GM18511 (cell line): Measurements from ENCODE around the gene CHST15.
A peak's percentile ranks its signal among the peaks of the same experiment; 100 is the strongest.
"Not testable (repeated sequence)": the region's sequence is repeated elsewhere in the genome, so short reads cannot be mapped to it uniquely, and the experiment has no call there.

Source experiments
- ATAC-seq: cut with Tn5 transposase; IDR thresholded peaks from one replicate; pipeline ENCODE4 v1.9.1; 2021; ENCODE audit warnings: mild to moderate bottlenecking, moderate library complexity; ENCODE audit not compliant: unreplicated experiment

The CHST15 gene

GRCh38 chr10:124100124-124100523 is 6.7 kb upstream of the CHST15 start:
- no peak for ATAC-seq

- ATAC-seq, result no peak
These were observed 6.2 kb upstream of the CHST15 start for GRCh38 chr10:124099604-124100003.

DNA sequence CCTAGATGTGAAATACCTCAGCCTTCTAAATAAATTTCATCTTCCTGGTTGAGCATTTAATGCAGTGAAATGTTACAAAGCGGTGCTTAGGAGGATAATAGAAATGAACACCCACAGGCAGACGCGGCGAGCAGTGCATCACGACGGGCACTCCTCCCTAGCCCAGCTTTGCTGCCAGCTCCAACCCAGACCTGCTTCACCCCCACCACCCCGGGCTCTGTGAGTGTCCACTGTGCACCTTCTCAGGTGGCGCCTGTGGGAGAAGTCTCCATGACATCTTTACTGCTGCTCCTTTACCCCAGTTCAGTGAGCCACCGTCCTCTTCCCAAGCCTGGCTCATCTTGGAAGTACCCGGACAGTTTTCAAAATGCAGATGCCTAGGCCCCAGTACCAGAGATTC is 5.2 kb upstream of the CHST15 start:
- no peak for ATAC-seq

DNA sequence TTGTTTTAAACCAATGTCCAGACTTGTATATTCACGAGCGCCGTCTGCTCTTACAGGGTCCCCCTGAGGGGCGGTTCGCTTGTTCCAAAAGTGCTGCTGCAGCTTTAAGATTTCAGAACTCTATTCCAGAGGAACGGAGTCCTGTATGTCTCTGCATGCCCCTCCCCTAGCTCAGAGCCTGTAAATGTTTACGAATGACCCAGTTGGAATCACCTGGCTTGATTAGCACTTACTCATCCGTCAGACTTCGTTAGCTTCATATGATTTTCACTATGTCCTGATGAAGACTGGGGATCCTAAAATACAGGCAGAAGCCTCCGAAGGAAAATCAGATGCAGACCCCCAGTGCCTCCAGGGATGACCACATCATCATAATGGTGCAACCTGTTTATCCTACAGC is 4.5 kb upstream of the CHST15 start:
- no peak for ATAC-seq

DNA sequence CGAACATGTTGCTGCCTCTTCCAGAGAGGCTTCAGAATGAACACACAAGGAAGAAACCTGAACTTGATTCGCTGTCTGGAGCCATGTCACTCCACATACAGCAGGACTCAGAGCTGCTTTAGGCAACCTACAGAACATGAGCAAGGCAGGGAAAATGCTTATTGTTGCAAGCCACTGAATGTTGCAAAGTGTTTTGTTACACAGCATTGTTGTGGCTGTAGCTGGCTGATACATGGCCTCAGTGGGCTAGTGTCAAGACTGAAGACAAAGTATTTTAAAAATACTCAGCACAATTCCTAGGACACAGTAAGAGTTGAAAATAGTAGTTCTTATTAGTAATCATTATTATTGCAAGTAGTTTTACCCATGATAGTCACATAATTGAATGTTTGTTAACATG is 3.1 kb upstream of the CHST15 start:
- no peak for ATAC-seq

DNA sequence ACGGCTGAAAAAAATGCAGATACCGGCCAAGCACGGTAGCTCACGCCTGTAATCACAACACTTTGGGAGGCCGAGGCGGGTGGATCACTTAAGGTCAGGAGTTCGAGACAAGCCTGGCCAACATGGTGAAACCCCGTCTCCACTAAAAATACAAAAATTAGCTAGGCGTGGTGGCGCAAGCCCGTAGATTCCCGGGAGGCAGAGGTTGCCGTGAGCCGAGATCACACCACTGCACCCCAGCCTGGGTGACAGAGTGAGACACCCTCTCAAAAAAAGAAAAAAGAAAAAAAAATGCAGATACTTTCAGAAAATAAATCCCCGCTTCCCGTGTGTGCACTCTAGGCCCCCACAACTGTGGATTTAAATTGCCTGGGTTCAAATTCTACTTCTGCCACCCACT is 2.4 kb upstream of the CHST15 start:
- not testable (repeated sequence) for ATAC-seq

DNA sequence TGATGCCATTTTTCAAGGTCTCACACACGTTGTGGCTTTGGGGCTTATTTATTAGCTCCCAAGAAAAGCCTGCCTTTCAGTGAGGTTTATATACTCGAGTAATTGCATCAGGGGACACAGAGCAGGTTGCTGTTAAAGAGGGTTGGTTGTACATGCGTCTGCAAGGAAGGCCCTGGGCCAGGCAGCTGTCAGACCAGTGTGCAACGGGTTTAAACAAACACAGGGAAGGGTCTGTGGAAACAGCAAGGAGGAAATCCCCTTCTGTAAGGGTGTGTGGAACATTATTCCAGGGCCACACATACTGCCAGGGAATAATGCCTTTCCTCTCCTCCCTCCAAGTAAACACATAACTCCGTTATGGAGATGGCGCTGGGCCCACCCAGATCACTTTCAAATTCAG is 1.7 kb upstream of the CHST15 start:
- no peak for ATAC-seq

DNA sequence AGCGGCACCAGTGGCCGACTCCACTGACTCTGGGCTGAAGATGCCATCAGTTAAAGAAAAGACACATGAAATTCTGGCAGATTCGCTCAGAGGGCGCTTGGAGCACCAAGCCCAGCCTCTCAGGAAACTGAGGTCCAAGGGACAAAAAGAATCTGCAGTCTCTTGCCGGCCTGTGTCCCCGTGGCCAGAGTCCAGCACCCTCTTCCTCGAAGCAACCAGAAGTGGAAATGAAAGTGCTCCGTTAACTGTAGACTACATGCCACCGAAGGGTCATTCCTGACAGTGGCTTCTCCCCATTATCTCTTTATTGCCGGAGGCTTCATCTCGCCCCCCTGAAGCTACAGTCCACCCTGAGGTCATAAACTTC is 1.0 kb upstream of the CHST15 start:
- ATAC-seq, result no peak

DNA sequence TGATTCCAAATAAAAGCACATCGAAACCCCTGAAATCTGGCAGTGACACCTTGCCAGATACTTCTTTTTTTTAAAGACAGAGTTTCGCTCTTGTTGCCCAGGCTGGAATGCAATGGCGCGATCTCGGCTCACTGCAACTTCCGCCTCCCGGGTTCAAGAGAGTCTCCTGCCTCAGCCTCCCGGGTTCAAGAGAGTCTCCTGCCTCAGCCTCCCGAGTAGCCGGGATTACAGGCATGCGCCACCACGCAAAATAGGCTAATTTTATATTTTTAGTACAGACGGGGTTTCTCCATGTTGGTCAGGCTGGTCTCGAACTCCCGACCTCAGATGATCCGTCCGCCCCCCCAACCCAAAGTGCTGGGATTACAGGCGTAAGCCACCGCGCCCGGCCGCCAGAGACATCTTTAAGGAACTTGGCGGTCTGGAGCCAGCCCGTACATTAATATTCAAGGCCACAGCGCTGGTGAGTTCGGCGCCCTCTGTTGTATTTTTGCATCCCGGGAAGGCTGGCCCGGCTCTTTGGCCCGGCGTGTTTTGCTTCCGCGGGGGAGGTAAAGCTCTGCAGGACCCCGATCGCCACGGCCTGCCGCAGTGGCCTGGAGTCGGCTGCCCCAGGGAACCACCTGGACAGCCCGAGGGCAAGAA is 498 bp upstream of the CHST15 start:
- not testable (repeated sequence) for ATAC-seq

- peak; percentile 68 for ATAC-seq
These were observed 1.0 kb downstream of the CHST15 start for GRCh38 chr10:124092250-124092859.

- no peak for ATAC-seq
These were observed 1.6 kb downstream of the CHST15 start for GRCh38 chr10:124091646-124092249.

GRCh38 chr10:124090601-124091209 is 2.7 kb downstream of the CHST15 start:
- ATAC-seq, result no peak

DNA sequence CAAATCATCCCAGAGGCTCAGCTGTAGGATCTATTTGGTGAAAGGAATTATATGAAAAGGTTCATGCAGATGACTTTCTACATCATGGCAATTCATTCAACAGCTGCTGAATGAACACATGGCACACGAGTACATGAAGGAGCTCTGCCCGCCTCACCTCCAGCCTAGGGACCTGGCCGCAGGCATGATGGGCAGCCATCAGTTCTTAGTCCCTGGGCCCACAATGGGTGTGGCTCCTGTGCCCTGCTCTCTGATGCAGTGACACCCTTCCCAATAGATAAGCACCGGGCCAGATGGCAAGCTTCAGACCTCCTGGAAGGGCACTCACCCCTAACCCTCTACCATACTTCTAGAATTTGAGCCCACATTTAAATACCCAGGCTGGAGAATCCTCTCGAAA is 3.5 kb downstream of the CHST15 start:
- ATAC-seq, result no peak

DNA sequence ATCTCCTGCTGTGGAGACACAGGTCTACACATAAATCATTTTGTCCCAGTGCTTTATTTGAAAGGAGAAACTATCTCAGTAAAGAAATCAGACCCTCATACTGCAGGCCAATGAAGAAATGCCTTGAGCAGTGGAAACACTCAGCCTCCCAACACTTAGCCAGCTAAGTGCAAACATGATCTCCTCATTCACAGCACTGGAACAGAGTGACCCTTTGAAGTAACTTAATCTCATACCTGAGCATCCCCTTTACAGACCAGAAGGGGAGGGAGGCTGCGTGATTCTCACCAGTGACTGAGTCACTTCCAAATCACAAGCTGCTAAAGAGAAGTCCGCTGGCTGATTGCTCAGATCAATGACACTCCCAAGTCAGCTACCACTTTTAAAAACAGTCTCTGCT is 4.5 kb downstream of the CHST15 start:
- ATAC-seq, result no peak

- no peak for ATAC-seq
These were observed 5.4 kb downstream of the CHST15 start for GRCh38 chr10:124087672-124088634.

DNA sequence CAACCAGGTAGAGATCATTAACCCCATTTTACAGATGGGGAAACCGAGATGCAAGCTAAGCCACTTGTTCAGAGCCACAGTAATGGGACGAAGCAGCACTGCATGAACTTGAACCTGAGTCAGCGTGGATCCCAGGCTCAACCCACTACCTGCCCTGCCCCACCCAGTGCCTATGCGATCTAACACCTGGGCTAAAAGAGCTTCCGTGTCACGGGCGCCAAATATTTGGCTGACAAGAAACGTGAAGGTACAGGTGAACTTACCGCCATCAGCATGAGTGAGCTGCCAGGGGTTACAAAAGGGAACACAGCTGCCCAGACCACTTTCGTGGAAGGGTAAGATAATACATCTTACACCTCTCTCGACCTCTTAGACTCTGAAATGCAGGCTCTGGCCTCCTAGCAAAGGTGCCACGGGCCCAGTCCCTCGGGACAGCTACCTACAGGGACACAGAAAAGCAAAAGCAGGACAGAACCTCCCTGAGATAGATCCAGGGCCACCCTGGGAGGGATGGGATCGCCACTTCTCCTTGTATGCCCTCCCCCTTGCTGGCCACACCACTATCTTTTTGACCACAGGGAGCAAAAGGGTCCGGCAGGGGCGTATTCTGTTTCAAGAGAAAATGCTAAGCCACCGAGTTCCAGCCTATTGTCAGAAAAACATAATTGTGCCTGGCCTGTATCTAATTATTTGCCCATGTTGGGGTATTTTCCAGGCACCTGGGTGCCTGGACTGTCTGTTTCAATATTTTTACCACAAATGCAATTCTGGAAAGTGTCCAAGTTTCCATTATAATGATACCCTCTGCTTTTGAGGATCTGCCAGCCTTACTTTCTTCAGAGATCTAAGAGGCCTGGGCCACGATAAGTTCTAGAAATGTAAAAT is 6.4 kb downstream of the CHST15 start:
- ATAC-seq, result no peak

- no peak for ATAC-seq
These were observed 7.2 kb downstream of the CHST15 start for GRCh38 chr10:124086097-124086710.

GRCh38 chr10:124085680-124086079 is 7.7 kb downstream of the CHST15 start:
- no peak for ATAC-seq

DNA sequence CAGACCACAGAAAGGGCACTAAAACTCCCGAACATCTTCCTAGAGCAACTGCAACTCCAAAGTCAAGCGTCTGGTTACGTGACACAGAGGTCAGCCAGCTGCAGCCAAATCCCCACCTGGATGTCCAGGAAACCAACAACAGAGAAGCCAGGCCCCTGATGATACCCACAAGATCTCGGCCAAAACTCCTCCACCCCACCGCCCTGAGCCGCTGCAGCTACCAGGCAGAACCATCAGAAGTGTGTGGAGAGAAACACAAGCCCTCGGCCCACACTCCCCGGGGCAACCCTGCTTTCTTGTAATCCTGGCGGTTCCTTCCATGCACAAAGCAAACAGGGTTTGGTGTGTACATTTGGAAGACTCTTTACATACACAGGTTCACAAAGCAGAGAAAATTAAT is 8.7 kb downstream of the CHST15 start:
- no peak for ATAC-seq
